GM19239 (cell line): Measurements from ENCODE around the gene GPX3.

Source experiments
- DNase-seq: peaks from one replicate; pipeline ENCODE4 v3.0.0; 2011; ENCODE audit warnings: low spot score; ENCODE audit not compliant: insufficient read length
- FAIRE-seq: peaks from 2 replicates; lab custom pipeline; 2011; peaks lifted over from hg19 to GRCh38; lab: Jason Lieb, UNC

Gene GPX3, protein sequence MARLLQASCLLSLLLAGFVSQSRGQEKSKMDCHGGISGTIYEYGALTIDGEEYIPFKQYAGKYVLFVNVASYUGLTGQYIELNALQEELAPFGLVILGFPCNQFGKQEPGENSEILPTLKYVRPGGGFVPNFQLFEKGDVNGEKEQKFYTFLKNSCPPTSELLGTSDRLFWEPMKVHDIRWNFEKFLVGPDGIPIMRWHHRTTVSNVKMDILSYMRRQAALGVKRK

DNA sequence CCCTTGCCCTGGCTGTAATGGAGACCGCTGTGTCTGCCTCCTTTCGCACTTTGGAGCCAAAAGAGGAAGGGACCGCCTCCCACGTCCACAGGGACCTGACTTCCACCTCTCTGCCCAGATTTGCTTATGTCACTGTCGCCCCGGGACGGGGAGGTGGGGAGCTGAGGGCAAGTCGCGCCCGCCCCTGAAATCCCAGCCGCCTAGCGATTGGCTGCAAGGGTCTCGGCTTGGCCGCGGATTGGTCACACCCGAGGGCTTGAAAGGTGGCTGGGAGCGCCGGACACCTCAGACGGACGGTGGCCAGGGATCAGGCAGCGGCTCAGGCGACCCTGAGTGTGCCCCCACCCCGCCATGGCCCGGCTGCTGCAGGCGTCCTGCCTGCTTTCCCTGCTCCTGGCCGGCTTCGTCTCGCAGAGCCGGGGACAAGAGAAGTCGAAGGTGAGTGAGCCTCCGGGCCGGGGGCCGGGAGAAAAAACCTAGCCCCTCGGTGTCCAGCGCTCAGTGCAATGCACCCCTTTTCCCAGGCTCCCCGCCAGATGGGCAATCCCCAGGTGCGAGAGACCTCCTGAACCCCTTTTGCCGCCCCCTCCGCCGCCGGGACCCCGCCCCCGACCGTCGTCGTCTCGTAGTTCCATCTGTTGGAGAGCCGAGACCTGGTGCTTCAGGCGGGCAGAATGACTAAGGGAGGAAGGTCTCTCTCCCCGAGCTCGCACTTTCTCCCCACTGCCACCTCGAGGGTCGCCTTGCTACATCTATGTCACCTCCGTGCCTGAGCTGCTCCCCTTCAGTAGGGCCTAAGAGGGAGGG is at the start of gene GPX3:
Gene GPX3 (plus strand): TSS at position 288 of the 807 bp plus-strand sequence. CDS start 64 bp downstream, at position 352.
- FAIRE-seq (no peak), DNase-seq (peak; percentile 48)

DNA sequence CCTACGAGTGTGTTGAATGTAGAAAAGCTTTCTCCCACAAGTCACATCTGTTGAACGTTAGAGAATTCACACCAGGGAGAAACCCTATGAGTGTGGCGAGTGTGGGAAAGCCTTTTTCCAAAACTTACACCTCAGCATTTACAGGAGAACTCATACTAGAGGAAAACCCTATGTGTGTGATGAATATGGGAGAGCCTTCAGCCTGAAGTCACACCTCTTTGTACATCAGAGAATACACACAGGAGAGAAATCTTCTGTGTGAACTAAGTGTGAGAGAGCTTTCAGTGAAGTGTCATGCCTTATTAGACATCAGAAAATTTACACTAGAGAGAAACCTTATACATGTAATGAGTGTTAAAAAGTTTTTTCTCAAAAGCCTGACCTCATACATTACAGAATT is 41.8 kb upstream of the GPX3 start:
- FAIRE-seq, result no peak

DNA sequence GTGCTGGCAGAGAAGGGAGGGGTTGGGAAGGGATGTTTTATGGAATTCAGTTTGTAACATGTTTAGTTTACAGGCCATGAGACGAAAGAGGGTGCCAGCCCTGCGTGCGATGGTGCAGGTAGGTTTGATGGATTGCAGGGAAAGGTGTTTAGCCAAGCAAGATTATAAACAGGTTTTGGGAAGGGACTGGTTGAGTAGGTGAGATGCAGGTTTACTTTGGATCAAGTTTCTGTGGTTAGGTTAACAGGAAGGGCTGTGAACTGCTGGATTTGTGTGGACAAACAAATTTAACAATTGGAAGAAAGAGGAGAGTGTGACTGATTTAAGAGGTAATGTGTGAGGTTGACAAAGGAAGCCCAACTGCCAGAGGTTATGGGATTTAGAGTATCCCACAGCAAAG is 32.6 kb upstream of the GPX3 start:
- DNase-seq (no peak), FAIRE-seq (no peak)

More for the DNA sequence above, 41.8 kb upstream of the GPX3 start:
- DNase-seq, result no peak

DNA sequence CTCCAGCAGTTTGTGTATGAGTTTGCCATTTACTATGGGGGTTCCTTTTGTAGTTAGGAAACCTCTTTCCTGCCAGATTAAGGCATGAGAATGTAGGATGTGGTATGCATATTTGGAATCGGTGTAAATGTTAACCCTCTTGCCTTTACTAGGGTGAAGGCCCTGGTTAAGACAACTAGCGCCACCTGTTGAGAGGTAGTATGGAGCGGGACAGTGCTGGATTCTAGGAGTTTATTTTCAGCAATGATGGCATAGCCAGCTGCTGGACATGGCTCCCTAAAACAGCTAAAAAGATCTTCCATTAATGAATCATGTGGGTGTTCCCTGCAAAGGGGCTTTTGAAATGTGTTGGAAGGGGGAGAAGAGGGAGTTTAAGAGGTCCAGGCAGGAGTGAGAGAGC is 30.7 kb upstream of the GPX3 start:
- DNase-seq (no peak), FAIRE-seq (no peak)

DNA sequence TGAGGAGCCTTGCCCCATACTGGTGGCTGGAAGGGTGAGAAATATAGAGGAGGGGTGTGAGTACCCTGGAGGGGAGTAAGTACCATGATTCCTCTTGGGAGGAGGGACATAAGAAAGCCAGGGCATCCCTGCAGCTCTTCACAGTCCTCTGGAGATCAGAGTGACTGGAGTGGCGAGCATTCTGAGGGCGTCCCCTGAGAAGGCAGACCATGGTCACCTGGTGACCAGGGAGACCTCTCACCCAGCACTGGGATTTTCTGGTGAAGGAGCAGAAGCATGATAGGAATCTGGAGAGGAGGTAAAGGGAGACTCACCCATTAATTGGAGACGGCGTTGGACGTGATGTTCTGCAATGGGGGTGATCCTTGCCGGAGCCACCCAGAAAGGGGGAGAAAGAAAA is 27.7 kb upstream of the GPX3 start:
- no peak for FAIRE-seq
- DNase-seq, result no peak

DNA sequence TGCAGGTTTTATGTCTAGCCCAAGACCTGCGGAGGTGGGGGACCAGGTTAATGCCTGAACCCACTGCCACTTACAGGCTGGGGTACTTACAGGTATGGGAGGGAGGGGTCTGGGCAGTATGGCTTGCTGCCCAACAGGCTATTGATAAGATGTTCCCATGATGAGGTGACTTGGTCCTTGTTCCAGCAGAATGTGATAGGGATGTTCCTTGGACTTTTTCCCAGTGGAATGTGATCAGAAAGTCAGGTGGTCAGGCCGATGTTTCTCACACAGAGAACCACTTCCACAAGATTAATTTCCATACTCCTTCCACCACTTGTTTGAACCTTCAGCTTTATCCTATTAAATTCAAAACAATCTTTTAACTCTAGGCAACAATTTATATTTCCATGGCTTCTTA is 27.0 kb upstream of the GPX3 start:
- DNase-seq (no peak), FAIRE-seq (no peak)

DNA sequence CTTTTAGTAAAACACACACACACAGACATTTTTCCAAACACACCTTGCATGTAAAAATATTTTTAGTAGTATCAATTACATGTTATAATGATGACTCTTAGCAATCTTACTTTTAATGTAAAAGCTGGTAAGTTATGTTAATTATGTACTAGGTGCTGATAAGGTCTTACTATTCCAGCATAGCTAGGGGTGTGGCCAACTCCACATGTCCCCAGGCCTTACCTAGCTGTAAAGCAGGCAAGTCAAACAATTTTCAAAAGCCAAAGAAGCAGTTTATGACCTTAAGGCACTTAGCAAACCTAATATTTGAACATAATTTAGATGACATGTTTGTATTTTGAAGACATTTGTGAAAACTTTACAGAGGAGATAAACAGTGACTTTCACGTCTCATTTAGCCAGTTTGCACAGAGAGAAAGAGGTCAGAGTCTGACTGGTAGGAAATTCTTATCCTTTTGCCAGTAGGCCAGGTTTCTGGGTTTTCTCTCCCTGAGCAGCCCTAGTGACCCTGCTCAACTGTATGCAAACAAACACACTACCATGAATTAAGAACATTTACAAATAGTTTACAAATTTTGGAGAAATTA is 26.5 kb upstream of the GPX3 start:
- FAIRE-seq (no peak), DNase-seq (no peak)

DNA sequence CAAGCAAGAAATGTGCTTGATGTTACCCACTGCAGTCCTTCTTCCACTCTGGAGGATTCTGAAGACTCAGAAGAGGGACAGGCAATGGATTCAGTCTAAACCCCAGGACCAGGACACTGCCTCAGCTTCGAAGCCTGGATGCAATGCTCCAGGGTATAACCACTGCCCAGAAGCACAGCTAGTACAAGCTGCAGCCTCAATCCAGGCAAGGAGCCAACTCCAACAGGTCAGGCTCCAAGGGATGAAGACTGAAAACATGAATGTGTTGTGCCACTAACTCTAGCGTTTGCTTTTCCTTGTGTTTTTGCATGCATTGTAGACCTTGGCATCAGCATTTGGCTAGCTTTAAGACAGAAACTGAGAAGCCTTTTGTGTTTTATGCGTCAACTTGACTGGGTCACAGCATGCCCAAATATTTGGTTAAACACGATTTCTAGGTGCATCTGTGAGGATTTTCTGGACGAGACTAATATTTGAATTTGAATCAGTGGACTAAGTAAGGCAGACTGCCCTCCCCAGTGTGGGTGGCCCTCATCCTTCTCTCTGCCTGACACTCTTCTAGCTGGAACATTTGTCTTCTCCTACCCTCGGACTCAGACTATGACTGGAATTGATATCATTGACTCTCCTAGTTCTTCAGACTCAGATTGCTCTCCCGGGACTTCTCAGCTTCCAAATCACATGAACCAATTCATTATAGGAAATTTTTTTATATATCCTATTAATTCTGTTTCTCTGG is 20.5 kb upstream of the GPX3 start:
- FAIRE-seq (no peak), DNase-seq (no peak)

DNA sequence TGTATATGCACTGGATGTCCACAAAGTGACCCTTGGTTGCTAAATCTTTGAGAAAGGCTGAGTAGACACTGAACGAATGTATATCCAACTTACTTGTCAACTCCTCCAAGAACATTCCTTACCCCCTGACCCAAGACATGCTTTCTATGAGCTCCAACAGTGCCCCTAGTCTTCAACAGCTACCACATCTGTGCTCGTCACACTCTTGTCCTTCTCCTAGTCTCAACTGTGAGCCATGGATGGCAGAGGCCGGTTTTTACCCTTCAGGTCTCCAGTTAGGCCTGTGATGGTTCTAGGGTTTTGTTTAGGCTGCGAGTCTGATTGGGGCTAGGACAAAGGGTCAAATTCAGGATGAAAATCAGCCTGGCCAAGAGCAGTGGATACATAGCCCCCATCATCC is 19.0 kb upstream of the GPX3 start:
- FAIRE-seq, result no peak
- DNase-seq, result no peak

DNA sequence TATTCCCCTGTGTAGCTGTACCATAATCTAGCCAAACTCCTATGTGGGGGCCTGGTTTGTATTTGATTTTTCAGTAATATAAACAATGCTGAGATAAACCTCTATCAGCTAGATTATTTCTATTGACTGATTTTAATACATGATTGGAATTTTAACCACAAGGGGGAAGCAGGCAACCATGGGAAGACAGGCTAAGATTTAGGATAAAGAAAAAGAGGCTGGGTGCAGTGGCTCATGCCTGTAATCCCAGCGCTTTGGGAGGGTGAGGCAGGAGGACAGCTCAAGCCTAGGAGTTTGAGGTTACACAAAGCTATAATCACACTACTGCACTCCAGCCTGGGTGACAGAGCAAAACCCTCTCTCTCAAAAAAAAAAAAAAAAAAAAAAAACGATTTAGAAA is 18.1 kb upstream of the GPX3 start:
- no peak for FAIRE-seq
- no peak for DNase-seq

DNA sequence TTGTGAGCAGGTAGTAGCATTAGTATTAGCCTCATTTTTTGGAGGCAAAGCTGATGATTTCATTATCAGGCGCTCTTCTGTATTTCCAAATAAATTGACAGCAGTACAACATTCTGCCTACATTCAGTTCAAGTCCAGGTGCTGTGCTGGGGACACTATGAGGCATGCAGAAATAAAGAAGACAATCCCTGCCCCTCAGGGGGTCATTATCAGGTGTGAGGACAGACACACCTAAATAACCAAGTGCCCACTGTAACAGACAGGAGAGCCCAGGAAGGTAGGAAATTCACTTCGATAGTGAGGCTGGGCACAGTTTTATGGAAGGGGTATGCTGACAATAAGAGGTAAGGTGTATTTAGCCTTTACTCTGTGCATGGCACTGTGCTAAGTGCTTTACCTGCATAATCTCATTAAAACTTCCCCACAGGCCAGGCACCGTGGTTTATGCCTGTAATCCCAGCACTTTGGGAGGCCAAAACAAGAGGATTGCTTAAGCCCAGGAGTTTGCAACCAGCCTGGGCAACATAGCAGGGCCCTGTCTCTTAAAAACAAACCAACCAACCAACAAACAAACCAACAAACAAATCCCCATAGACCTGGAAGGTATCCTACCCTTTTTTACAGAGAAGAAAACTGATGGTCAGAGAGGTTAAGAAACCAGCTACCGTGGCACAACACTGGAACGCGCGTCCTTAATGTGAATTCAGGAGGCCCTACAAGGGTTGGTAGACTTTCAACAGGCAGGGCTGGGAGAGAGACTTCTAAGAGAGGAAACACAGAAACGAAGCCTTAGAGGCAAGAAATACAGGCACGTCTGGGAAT is 17.5 kb upstream of the GPX3 start:
- FAIRE-seq (no peak), DNase-seq (no peak)

DNA sequence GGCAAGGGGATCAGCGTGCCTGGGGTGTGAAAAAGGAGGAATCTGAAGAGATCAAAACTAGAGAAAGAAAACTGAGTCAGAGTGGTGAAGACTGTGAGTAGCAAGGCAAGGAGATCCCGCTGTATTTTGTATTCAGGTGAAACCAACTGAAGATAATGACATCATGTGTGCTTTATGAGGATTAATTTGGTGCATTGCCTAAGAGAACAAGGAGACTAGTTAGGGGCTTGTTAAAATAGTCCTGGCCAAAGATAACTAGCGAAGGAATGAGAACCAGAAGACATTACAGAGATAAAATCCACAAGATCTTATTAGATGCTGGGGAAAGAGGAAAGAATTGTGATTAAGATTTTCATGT is 16.9 kb upstream of the GPX3 start:
- FAIRE-seq (no peak), DNase-seq (no peak)

DNA sequence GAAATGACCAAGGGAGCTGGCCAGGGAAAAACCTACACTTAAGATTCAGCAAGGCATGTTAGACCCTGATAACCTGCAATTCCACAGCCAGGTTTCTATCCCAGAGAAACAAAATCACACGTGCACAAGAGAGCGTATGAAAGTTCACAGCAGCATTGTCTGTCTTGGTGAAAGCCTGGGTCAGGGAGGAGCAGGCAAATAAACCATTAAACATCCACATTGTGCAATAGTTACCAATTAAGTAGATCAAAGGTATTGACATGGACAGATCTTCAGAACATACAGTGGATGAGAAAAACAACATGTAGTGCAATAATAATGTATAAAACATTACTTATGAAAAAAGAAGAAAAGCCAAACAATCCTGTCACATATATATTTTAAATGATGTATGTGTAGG is 15.9 kb upstream of the GPX3 start:
- DNase-seq (no peak), FAIRE-seq (no peak)

DNA sequence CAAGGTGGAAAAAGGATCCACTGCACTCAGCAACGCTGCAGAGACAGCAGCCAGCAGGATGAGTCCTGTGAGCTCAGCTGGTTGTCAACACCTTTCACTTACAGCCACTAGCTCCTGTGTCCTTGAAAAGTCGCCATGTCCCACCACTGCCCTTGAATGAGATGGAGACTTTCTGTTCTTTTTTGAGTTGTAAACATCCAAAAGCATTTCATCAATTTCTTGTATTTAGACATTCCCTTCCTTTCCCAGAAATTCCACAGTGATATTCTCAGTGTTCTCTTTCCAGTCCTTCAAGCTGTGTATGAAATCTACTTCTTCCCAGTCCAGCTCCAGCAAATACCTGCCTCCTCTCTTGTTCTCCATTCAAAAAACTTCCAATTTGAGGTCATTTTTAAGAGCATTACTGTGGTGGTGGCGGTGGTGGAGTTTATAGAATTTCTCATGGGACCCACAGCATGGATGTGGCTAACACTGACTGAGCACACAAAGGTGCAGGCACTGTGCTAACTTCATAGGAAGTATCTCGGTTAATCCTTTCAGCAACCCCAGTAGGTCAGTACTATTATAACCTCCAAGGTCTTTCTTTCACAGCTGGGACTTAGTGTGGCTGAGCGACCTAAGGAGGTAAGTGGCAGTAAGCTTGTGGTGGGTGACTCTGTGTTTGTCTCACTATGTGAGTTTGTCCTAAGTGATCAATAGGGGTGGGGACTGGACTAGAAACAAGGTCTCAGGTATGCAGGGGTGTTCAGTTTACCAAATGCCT is 15.0 kb upstream of the GPX3 start:
- no peak for FAIRE-seq
- DNase-seq, result no peak

DNA sequence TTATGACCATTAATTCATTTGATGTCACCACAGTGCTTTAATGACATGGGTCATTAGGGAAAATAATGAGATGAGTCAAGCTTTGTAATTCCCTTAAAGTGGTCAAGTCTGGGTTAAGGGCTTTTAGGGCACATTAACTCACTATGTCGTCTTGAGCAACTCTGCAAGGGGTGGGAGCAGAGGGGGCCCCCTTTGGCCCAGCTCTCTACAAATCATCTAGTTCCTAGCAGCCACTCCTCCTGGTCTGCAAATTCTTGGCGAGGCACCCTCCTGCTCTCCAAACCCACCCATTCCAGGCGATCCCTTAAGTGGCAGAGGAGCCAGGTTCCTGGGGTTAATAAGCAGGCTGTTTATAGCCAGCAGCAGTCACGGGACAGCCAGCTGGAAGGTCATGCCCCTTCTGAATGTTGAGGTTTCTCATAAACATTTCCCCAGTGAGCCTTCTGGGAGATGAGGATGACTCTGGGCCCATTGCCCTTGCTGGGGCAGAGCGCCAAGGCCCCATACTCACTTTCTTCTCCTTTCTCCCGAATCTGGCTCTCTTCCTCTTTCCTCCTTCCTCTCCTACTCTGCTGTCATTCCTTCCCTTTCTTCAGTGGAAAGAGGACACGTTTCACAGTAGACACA is 14.3 kb upstream of the GPX3 start:
- FAIRE-seq (no peak), DNase-seq (no peak)

DNA sequence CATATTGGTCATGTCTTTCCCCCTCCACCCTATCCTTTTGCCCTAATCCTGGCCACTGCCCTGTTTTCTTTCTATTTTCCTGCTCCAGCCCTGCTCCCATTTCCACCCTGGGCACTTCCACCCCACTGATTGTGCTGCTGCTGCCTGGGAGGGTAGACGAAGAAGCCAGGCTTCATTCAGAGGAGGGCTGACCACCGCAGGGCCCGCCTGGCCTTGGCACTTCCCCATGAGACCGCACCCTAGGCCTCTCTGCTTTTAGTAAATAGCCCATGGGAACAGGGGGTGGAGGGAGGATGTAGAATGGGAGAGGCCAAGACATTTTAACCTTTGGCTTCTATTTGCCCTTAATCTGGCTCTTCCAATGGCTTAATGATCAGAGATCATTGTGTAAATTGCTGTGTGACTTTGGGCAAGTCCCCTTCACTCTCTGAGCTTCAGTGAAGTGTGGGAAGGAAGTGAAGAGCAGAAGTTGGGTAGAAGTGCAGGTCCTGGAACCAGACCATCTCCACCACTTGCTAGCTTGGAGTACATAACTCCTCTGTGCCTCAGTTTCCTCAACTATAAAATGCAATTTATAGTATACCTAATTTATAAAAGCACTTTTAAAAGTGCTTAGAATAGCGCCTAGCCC is 13.6 kb upstream of the GPX3 start:
- DNase-seq (no peak), FAIRE-seq (no peak)

DNA sequence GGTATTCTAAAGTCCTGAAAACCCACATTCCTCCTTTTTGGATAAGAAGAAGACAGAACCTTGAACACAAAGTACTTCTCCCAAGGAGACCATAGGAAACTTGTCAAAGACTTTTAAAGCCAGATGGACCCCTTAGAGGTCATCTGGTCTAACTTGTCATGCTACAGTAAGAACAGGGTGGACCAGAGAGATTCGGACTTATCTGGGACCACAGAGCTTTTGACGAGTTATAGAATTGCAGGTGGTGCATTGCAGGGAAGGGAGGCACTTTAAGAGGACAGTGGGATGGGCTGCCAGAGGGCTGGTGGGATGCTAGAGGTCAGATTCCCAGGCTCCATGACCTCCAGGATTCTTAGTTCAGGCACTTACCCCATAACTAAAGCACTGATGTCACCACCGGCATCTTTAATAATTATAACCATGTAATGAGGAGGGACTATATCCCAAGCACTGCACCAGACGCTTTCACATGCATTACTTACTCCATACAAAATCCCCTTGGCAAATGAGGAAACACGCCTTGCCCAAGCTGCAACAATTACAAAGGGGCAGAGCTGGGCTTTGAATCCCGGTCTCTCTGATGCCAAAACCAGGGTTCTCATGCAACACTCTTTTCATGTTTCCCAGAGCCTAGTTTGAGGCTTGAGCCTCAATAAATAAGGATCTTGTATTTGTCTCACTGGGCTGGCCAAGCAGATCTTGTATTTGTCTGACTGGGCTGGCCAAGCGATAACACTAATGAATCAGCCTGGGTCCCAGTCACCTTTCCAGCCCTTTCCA is 12.8 kb upstream of the GPX3 start:
- DNase-seq (no peak), FAIRE-seq (no peak)

DNA sequence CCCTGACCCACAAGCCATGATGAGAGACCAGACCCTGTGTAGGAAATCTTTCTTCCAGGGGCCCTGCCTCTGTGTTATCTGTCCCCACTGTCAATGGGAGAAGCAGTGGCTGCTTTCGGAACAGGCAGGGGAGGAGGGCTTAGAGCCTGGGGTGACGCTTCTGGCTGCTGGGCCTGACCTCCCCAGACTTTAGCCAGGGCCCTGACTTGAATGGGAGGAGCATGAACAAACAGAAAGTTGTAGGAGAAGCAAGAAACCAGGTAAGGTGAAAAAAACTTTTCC is 12.2 kb upstream of the GPX3 start:
- FAIRE-seq, result no peak

More for the DNA sequence above, 12.2 kb upstream of the GPX3 start:
- no peak for DNase-seq
